ENCODE results near the gene DOK4.
"Not testable (repeated sequence)": the region's sequence is repeated elsewhere in the genome, so short reads cannot be mapped to it uniquely, and the experiment has no call there.

The DOK4 gene

DNA sequence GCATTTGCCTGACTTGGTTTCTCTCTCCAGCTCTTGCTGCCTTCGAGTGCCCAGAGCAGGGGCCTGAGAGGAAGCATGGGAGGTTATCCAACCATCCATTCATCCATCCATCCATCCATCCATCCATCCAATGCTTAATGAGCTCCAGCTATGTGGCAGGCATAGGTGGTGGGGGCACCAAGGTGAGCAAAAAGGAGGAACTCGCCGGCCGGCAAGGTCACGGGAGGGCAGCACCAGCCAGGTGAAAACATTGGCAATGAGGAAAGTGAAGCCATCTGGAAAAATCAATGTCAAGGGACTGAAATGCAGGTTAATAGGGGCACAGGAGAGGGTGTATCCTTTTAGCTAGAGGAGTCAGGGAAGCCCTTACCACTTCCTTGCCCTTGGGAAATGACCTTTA is 18.2 kb upstream of the DOK4 start:
- H3K27me3 Mint-ChIP-seq = peaks cover 16% of the 10 kb centered on the region
- peaks cover 8% of the 10 kb centered on the region for H3K4me1 Mint-ChIP-seq
- H3K4me3 Mint-ChIP-seq = no peak overlapping the region
- H3K9me3 Mint-ChIP-seq = no peaks in the 10 kb centered on the region
- ATAC-seq (replicated peaks; ENCODE audit: extremely low read depth, poor library complexity, severe bottlenecking) (no peak), DNase-seq (ENCODE audit: low spot score in 2 of 2) (no peak)
- peaks cover 4% of the 10 kb centered on the region for H3K36me3 Mint-ChIP-seq (ENCODE audit: insufficient read depth)
- H3K27ac Mint-ChIP-seq (ENCODE audit: low read depth) = no peak overlapping the region

DNA sequence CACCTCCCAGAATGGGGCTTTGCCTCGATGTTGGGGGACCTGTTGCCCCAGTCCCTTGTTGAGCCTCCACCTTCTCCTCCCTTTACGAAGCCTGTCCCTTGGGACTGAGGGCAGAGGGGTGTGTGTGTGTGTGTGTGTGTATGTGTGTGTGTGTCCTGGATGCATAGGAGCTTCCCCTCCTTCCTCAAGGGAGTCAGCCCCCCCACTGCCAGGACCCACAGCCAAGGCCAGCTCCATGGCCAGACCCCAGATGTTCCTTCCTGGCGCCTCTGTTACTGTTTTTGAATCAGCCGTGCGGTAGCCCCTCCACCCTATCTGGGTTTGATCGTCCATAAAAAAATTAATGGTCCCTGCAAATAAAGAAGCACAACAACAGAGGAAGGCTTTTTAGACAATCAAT is 17.7 kb upstream of the DOK4 start:
- H3K27me3 Mint-ChIP-seq = peaks cover 16% of the 10 kb centered on the region
- no peak overlapping the region for H3K4me3 Mint-ChIP-seq
- peaks cover 8% of the 10 kb centered on the region for H3K4me1 Mint-ChIP-seq
- H3K36me3 Mint-ChIP-seq (ENCODE audit: insufficient read depth) = peaks cover 4% of the 10 kb centered on the region
- DNase-seq (ENCODE audit: low spot score in 2 of 2) (no peak), ATAC-seq (replicated peaks; ENCODE audit: extremely low read depth, poor library complexity, severe bottlenecking) (no peak)
- no peaks in the 10 kb centered on the region for H3K9me3 Mint-ChIP-seq
- H3K27ac Mint-ChIP-seq (ENCODE audit: low read depth) = no peak overlapping the region

DNA sequence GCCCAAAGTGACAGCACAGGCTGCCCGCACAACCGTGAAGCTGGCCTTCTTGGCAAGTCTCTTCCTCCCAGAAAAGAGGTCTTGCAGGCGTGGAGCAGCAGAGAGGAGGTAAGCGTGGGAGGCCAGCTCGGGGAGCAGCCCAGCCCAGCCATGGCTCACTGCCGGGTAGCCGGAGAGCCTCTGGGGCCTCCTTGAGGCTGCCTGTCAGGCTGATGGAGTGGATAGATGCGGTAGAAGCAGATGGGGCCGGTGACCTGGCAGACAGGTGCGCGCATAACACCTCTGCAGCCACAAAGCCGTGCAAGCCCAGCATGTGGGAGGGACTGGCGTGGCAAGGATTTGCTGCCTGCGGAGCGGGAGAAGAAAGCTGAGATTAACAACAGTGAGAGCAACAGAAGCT is 17.1 kb upstream of the DOK4 start:
- H3K27ac Mint-ChIP-seq (ENCODE audit: low read depth) = no peak overlapping the region
- H3K4me3 Mint-ChIP-seq = no peak overlapping the region
- no peaks in the 10 kb centered on the region for H3K9me3 Mint-ChIP-seq
- DNase-seq (ENCODE audit: low spot score in 2 of 2) (no peak), ATAC-seq (replicated peaks; ENCODE audit: extremely low read depth, poor library complexity, severe bottlenecking) (no peak)
- H3K36me3 Mint-ChIP-seq (ENCODE audit: insufficient read depth) = peaks cover 4% of the 10 kb centered on the region
- peaks cover 8% of the 10 kb centered on the region for H3K4me1 Mint-ChIP-seq
- H3K27me3 Mint-ChIP-seq = peaks cover 16% of the 10 kb centered on the region

DNA sequence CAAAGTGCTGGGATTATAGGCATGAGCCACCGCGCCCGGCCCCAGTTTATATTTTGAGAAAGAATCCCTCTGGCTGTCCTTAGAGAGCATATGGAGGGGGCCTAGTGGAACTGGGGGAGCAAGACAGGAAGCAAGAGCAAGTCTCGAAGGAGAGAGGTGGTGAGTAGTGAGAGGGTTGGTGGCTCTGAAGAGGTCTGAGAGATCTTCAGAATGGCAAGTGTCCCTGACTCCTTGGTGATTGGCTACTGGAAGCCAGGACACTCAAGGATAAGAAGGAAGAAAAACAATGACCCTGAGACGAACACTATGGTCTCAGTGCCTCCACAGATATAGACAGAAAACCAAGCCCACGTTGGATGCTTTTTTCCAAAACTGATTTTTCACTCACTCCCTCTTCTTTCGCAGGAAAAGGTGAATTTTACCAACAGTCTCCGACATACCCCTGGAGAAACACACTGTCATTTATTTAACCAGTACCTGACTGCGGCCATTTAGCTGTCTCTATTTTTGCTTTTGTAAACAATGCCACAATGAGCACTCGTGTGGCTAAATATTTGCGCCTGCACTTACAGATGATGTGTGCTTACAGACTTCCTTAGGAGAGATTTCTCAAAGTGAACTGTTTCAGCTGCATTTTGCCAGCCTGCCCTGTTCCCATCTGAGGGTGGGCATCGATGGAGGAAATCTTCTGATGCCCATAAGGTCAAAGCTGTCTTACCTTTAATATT is 15.9 kb upstream of the DOK4 start:
- H3K27ac Mint-ChIP-seq (ENCODE audit: low read depth) = no peak overlapping the region
- peaks cover 13% of the 10 kb centered on the region for H3K27me3 Mint-ChIP-seq
- H3K4me3 Mint-ChIP-seq = no peak overlapping the region
- peaks cover 5% of the 10 kb centered on the region for H3K36me3 Mint-ChIP-seq (ENCODE audit: insufficient read depth)
- ATAC-seq (replicated peaks; ENCODE audit: extremely low read depth, poor library complexity, severe bottlenecking) (no peak), DNase-seq (ENCODE audit: low spot score in 2 of 2) (no peak)
- H3K9me3 Mint-ChIP-seq = no peaks in the 10 kb centered on the region
- peaks cover 8% of the 10 kb centered on the region for H3K4me1 Mint-ChIP-seq

DNA sequence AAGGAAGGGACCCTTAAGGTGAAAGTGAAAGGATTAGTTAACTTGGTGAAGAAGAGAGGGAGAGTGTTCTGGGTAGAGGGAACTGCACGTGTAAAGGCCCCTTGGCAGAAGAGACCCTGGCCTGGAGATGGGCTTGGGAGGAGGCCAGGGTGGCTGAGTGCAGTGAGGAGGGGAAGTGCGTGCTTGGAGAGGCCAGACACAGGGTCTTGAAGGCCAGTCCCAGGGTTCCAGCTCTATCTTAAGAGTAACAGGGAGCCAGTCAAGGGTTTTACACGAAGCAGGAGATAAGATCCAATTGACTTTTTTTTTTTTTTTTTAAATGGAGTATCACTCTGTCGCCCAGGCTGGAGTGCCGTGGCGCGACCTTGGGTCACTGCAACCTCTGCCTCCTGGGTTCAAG is 15.2 kb upstream of the DOK4 start:
- Mint-ChIP-seq H3K36me3 (ENCODE audit: insufficient read depth) (peaks cover 5% of the 10 kb centered on the region), H3K27ac (ENCODE audit: low read depth) (no peak overlapping the region), H3K4me3 (no peak overlapping the region), H3K9me3 (no peaks in the 10 kb centered on the region), H3K27me3 (peaks cover 6% of the 10 kb centered on the region), H3K4me1 (peaks cover 8% of the 10 kb centered on the region)
- DNase-seq (ENCODE audit: low spot score in 2 of 2) (no peak), ATAC-seq (replicated peaks; ENCODE audit: extremely low read depth, poor library complexity, severe bottlenecking) (no peak)

DNA sequence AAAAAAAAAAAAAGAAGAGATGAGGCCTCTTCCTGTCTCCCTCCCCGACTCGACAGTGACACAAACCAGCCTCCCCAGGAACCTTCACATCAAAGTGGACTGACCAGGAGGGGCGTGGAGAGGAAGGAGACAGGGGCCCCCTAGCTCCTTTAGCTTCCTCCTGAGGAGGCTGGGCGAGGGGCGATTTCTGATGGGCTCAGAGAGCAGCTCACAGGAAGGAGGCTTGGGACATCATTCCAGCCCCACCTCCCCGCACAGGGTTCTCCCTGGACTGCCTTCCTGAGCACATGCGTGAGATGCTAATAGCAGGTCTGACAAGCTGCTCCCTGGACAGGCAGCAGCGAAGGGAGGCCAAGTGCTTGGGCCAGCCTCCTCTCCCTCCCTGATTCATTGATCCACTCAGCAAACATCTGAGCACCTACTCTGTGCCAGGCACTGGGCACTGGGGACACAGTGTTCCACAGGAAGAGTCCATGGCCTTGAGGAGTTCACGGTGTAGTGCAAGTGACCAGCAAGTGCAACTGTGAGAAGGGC is 14.4 kb upstream of the DOK4 start:
- Mint-ChIP-seq H3K4me3 (no peak overlapping the region), H3K27me3 (no peaks in the 10 kb centered on the region), H3K4me1 (peaks cover 8% of the 10 kb centered on the region), H3K27ac (ENCODE audit: low read depth) (no peak overlapping the region), H3K36me3 (ENCODE audit: insufficient read depth) (peaks cover 5% of the 10 kb centered on the region), H3K9me3 (no peaks in the 10 kb centered on the region)
- no peak for ATAC-seq (replicated peaks; ENCODE audit: extremely low read depth, poor library complexity, severe bottlenecking)
- DNase-seq (ENCODE audit: low spot score in 2 of 2) = no peak

DNA sequence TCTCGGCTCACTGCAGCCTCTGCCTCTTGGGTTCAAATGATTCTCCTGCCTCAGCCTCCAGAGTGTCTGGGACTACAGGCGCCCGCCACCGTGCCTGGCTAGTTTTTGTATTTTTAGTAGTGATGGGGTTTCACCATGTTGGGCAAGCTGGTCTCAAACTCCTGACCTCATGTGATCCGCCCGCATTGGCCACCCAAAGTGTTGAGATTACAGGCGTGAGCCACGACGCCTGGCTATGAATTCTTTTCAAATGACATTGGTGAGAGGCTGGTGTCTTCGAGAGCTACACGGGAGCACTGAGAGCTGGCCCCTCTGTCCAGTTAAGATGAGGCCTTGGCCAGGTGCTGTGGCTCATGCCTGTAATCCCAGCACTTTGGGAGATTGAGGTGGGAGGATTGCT is 13.6 kb upstream of the DOK4 start:
- not testable (repeated sequence) for H3K4me1 Mint-ChIP-seq; H3K27ac Mint-ChIP-seq (ENCODE audit: low read depth)

DNA sequence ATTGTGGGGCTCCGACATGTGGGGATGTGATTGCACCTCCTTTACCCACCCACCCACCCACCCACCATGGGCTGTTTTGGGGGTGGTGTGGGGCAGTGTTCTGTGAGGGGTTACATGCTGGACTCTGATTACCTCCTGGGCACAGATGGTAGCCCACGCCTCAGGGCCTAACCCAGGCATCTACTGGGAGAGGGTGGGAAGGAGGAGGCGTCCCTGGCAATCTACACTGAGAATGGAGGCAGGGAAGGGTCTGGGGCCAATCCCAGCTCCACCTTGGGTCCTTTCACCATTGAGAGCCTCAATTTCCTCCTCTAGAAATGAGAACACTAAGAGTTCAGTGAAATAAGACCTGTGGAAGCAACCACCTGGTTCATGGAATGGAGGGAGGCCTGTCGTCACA is 11.7 kb upstream of the DOK4 start:
- Mint-ChIP-seq H3K27ac (ENCODE audit: low read depth) (no peak overlapping the region), H3K36me3 (ENCODE audit: insufficient read depth) (peaks cover 5% of the 10 kb centered on the region), H3K9me3 (no peaks in the 10 kb centered on the region), H3K4me3 (no peak overlapping the region), H3K27me3 (no peaks in the 10 kb centered on the region), H3K4me1 (peaks cover 8% of the 10 kb centered on the region)
- no peak for DNase-seq (ENCODE audit: low spot score in 2 of 2)
- no peak for ATAC-seq (replicated peaks; ENCODE audit: extremely low read depth, poor library complexity, severe bottlenecking)

More for the DNA sequence above, 13.6 kb upstream of the DOK4 start:
- not testable (repeated sequence) for H3K9me3 Mint-ChIP-seq; H3K36me3 Mint-ChIP-seq (ENCODE audit: insufficient read depth); ATAC-seq (replicated peaks; ENCODE audit: extremely low read depth, poor library complexity, severe bottlenecking); DNase-seq (ENCODE audit: low spot score in 2 of 2); H3K27me3 Mint-ChIP-seq; H3K4me3 Mint-ChIP-seq

DNA sequence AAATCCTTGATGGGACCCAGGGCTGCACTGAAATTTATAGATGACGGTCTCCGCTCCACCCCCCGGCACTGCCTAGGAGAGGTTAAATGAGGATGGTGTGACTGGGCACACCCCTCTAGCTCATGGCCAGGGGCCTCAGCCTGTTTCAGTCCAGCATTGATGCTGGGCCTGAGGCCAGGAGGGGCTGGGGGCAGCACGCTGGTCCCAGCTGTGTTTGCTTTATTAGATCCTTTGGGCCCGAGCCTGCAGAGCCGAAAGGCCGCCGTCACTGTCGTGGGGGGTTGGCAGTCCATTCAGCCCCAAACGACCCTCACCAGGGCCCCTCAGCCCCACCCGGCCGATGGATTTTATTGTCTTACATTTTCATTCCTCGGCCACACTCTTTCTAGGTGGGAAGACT is 10.8 kb upstream of the DOK4 start:
- H3K4me3 Mint-ChIP-seq = no peak overlapping the region
- no peaks in the 10 kb centered on the region for H3K27me3 Mint-ChIP-seq
- no peaks in the 10 kb centered on the region for H3K9me3 Mint-ChIP-seq
- DNase-seq (ENCODE audit: low spot score in 2 of 2) = no peak
- peaks cover 8% of the 10 kb centered on the region for H3K4me1 Mint-ChIP-seq
- H3K36me3 Mint-ChIP-seq (ENCODE audit: insufficient read depth) = peaks cover 3% of the 10 kb centered on the region
- H3K27ac Mint-ChIP-seq (ENCODE audit: low read depth) = no peak overlapping the region
- ATAC-seq (replicated peaks; ENCODE audit: extremely low read depth, poor library complexity, severe bottlenecking) = no peak

DNA sequence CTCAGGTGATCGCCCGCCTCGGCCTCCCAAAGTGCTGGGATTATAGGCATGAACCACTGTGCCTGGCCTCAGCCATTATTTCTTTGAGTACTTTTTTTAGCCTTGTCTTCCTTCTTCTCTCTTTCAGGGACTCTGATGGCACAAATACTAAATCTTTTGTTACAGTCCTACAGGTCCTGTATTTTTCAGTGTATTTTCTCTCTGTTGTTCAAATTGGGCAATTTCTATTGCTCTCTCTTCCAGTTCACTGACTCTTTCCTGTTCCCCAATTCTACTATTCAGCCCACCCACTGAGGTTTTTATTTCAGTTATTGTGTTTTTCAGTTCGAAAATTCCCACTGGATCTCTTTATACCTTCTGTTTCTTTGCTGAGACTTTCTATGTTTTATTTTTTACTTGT is 7.5 kb upstream of the DOK4 start:
- ATAC-seq (replicated peaks; ENCODE audit: extremely low read depth, poor library complexity, severe bottlenecking) (no peak), DNase-seq (ENCODE audit: low spot score in 2 of 2) (no peak)
- Mint-ChIP-seq H3K36me3 (ENCODE audit: insufficient read depth) (peaks cover 2% of the 10 kb centered on the region), H3K27me3 (no peaks in the 10 kb centered on the region), H3K4me3 (no peak overlapping the region), H3K27ac (ENCODE audit: low read depth) (no peak overlapping the region), H3K4me1 (no peaks in the 10 kb centered on the region), H3K9me3 (no peaks in the 10 kb centered on the region)

DNA sequence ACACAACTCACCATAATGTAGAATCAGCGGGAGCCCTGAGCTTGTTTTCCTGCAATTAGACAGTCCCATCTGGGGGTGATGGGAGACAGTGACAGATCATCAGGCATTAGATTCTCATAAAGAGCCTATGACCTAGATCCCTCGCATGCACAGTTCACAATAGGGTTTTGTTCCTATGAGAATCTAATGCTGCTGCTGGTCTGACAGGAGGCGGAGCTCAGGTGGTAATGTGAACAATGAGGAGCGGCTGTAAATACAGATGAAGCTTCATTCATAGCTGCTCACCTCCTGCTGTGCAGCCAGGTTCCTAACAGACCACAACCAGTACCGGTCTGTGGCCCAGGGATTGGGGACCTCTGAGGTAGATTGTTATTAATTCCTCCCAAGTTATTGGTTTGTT is 2.9 kb upstream of the DOK4 start:
- DNase-seq (ENCODE audit: low spot score in 2 of 2) = no peak
- Mint-ChIP-seq H3K9me3 (no peaks in the 10 kb centered on the region), H3K36me3 (ENCODE audit: insufficient read depth) (peaks cover 4% of the 10 kb centered on the region)

DNA sequence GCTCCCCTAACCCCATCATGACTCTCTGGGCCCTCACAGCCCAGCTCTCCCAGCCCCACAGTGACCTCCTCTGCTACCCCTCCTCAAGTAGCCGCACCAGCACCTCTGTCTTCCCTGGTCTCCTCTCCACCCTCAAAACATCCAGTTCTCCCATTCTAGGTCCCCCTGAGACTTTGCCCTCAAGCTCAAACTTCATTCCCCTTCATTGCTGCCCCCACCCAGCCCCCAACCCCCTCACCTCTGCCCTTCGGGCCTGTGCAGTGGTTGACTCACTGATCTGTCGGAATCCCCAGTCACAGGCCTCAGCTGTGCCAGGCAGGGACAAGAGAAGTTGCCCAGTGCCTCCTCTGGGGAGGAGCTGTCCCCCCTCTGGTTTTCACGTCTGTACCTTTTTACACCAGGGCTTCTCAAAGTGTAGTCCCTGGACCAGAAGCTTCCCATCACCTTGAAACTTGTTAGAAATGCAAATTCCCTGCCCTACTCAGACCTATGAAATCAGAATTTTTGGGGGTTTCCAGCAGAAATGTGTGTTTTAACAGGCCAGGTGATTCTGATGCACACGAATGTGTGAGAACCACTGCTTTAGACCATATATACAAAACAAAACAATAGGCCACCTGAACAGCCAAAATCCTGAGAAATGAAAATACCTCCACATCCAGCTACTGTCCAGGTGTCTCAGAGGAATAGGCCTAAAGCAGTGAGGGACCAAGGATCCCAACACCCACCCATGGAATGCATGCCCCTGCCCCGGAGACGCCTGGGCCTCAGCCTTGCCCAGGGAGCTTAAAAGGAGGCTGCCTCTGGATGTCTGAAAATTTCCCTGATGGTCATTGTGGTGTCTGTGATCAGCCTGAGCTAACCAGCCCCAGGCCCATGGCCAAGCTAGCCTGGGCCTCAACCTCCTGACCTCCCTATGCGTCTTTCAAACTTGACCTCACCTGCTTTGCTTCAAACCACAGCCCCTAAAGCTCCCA is 853 bp upstream of the DOK4 start:
- DNase-seq (ENCODE audit: low spot score in 2 of 2) = no peak
- Mint-ChIP-seq H3K27ac (ENCODE audit: low read depth) (peak overlapping the region; percentile 44), H3K9me3 (no peaks in the 10 kb centered on the region), H3K4me1 (peaks cover 24% of the 10 kb centered on the region), H3K36me3 (ENCODE audit: insufficient read depth) (peaks cover 4% of the 10 kb centered on the region), H3K4me3 (peak overlapping the region; percentile 92), H3K27me3 (no peaks in the 10 kb centered on the region)
- no peak for ATAC-seq (replicated peaks; ENCODE audit: extremely low read depth, poor library complexity, severe bottlenecking)

More for the DNA sequence above, 2.9 kb upstream of the DOK4 start:
- Mint-ChIP-seq H3K27me3 (no peaks in the 10 kb centered on the region), H3K4me1 (peaks cover 24% of the 10 kb centered on the region), H3K27ac (ENCODE audit: low read depth) (no peak overlapping the region), H3K4me3 (no peak overlapping the region)
- ATAC-seq (replicated peaks; ENCODE audit: extremely low read depth, poor library complexity, severe bottlenecking) = no peak

Measured in central memory CD8-positive, alpha-beta T cell (primary cell).